GM13977 (cell line): ENCODE data around the gene CYP2C8.

Experiments
- DNase-seq: peaks from one replicate; pipeline ENCODE4 v3.0.0; 2012; ENCODE audit warnings: low spot score
- in situ Hi-C: fragments of 300-500 bp; cut with MboI; formaldehyde crosslinking; loops from one replicate; pipeline ENCODE4 v1.12.0; 2022; ENCODE audit warnings: low sequenced_read_pairs, low pct_unique_long_range_greater_than_20kb, mixed read lengths, inconsistent platforms; ENCODE audit not compliant: unreplicated experiment
- TF ChIP-seq, protein P1 (sequence below): IDR thresholded peaks from 2 replicates; pipeline ENCODE4 v1.5.1; 2012; ENCODE audit warnings: mild to moderate bottlenecking, control low read depth; ENCODE audit not compliant: insufficient read depth; ENCODE audit errors: extremely low read depth, missing control alignments

The CYP2C8 gene

DNA sequence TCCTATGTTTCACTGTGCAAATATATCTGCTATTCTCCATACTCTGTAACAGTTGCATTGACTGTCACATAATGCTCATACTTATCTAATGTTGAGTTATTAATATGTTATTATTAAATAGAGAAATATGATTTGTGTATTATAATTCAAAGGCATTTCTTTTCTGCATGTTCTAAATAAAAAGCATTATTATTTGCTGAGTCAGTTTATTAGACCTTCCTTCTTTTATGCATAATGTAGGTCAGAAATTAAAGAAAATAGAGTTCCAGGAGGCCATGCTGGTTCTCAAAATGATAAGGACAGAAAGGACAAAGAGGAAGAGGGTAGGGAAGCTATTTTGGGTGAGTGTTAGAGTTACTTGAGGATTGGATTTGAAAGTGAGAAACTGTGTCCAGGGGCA lies 80.1 kb downstream of the CYP2C8 start:
- DNase-seq, result no peak
- TF ChIP-seq, protein P1, sequence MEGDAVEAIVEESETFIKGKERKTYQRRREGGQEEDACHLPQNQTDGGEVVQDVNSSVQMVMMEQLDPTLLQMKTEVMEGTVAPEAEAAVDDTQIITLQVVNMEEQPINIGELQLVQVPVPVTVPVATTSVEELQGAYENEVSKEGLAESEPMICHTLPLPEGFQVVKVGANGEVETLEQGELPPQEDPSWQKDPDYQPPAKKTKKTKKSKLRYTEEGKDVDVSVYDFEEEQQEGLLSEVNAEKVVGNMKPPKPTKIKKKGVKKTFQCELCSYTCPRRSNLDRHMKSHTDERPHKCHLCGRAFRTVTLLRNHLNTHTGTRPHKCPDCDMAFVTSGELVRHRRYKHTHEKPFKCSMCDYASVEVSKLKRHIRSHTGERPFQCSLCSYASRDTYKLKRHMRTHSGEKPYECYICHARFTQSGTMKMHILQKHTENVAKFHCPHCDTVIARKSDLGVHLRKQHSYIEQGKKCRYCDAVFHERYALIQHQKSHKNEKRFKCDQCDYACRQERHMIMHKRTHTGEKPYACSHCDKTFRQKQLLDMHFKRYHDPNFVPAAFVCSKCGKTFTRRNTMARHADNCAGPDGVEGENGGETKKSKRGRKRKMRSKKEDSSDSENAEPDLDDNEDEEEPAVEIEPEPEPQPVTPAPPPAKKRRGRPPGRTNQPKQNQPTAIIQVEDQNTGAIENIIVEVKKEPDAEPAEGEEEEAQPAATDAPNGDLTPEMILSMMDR, result no peak
- in situ Hi-C loops, result no loop called here
